GM21528 (cell line): ENCODE results near the gene WDR37.

ENCODE experiments used
- ATAC-seq: cut with Tn5 transposase; IDR thresholded peaks from one replicate; pipeline ENCODE4 v1.9.1; 2021; ENCODE audit warnings: mild to moderate bottlenecking, moderate library complexity; ENCODE audit not compliant: unreplicated experiment, low FRiP score

Gene WDR37

DNA sequence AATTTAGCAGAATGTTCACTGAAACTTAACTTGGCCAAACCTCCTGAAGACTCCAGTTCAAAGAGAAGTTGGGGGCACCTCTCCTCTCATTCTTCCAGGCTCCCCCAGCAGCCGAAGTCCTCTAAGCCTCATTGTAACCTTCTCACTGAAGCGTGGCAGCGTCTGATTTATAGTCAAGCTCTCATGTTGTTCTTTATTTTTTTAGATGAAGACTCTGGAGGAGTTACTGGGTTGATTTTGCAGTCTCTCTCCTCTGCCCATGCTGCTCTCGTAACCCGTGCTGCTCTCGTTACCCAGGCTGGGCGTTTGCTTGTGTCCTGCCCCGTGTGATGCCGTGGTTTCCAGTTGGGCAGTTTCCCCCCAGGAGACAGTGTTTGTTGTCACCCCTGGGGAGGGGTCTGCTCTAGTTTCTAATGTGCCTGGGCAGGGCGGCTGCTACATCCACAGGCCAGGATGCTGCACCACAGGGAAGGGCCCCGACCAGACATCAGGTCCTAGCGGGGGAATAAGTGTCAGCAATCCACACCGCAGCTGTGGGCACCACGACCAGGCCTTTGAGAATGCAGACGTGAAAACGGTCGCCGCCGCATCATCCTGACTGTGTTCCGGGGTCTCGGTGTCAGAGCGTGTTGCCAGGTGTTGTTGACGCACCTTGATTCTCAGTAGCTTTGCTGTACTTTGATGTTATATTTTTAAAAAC is 65.2 kb downstream of the WDR37 start:
- no peak for ATAC-seq

DNA sequence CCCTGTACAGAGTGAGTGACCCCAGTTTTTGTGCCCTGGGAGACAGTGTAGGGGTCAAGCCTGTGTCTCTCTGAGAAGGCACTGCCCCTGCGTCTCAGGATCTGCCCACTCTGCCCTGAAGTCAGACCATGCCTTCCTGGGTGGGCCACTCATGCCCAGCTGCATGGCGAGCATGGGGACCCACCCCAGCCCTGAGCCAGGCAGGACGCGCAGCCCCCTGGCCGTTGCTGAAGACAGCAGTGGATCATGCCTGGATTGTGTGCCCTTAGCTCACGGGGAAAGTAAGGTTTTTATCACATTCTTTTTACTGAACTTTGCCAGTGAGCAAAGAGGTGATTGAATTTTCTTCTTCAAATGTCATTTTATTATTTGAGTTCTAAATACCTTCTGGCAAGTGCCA is 66.2 kb downstream of the WDR37 start:
- no peak for ATAC-seq

DNA sequence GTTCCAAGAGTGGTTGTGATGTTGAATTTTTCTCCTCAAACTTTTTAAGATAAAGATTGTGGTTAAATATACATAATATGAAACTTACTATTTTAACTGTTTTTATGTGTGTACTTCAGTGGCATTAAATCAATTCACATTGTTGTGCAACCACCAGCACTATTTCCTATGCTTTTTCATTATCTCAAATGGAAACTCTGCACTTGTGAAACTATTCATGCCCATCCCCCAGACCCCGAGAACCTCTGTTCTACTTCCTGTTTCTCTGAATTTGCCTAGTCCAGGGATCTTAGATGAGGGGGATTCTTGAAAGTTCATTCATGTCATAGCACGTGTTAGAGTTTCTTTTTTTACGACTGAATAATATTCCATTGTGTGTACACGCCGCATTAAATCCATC is 67.0 kb downstream of the WDR37 start:
- ATAC-seq = no peak

DNA sequence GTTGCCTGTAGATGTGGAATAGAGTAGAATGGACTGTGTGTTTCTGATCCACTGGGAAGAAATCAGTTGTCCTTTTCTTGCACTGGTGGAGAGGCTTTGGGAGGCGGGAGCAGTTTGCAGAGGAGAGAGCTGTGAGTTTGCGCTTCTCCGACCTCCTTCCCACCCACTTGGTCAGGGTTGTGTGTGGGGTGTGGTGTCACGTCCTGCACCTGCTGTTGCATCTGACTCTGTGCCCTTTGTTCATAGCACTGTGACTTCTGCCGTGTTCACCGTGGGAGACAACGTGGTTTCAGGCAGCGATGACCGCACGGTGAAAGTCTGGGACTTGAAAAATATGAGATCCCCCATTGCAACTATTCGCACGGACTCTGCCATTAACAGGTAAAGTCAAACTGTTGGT is 67.8 kb downstream of the WDR37 start:
- ATAC-seq = no peak

DNA sequence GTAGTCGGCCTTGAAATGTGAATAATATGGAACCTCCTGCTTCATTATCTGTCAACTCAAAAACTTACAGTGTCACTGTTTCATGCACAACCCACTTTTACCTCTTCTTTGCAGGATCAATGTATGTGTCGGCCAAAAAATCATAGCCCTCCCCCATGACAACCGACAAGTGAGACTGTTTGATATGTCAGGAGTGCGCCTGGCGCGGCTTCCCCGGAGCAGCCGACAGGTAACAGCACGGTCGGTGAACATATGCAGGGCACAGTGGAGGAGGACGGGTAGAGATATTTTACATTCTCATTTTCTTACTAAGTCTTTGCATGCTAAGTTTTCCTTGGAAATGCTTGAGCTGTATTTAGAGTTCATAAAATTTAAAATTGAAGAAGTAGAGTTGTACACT is 68.6 kb downstream of the WDR37 start:
- ATAC-seq = no peak

DNA sequence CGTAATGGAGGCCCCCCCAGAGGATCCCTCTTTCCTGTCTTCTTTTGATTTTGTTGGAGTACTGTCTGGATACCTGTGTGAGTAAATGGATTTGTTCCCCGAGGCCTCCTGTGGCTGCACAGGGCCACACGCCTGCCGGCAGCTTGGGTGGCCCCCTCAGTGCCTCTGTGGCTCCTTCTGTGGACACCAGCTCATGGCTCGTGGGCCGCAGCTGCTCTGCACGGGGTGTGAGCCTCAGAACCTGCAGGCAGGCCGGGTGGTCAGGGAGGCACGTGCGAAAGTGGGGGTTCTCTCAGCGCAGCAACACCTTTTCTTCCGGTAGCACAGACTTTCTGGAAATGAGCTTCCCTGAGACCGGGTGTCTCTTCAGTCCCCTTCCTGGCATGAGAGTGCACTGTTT is 70.3 kb downstream of the WDR37 start:
- no peak for ATAC-seq

DNA sequence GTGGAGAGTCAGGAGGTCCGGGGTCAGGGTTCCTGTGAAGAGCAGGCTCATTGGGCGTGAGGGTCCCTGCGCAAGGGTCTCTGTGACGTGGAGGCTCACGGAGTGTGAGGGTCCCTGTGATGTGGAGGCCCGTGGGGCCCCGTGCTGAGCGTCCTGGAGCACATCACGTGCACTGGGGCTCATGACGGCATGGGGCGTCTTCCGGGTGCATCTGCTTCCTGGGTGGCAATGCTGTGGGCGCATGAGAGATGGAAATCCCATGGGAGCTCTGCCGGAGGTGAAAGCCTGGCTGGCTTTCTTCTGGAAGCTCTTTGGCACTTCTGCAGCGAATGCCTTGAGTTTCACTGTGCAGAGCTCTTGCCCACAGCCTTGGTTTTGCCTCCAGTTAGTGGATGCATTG is 71.4 kb downstream of the WDR37 start:
- ATAC-seq = no peak

DNA sequence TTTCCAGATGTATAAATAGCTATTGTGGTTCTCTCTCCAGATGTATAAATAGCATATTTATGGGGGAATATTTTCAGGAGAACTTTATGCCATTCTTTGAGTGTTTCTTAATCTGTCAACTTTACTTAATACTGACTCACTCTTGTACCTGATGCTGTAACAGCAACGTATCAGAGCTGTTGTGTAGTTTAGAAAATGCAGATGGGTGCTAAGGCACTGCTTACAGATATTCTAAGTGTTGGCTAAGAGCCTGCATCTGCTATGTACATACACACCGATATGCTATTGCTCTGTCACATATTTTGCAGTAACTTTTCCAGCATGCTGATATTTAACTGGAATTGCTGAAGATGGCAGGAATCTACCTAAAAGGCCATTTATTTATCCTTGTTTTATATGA is 71.9 kb downstream of the WDR37 start:
- no peak for ATAC-seq

DNA sequence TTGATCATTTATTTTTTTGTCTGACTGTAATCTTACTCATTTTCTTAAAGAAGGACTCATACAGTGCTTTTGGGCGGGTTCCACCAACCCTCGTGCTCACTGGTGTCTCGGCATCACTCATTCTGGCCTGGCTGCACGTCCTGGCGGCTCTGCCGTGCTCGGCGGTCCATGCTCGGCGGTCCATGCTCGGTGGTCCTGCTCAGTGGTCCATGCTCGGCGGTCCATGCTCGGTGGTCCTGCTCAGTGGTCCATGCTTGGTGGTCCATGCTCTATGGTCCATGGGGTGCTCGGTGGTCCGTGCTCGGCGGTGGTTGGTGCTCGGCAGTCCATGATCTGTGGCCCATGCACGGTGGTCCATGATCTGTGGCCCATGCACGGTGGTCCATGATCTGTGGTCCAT is 72.5 kb downstream of the WDR37 start:
- no peak for ATAC-seq

DNA sequence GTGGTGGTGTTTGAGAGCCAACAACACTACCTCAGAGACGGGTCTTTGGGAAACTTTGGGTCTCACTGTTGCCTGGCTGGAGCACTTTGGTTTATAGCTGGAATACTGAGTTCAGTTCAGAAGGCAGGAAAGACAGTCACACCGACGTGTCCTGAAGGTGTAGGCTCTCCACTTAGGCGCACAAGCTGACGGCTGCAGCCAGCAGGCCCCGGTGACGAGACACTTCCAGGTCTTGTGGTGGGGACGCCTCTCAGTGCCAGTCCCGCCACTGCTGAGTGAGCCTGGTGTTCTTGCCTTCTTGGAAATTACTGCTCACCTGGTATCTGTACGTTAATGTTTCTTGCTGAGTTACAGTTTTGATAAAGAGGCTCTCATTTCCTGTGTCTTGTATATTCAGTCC is 74.0 kb downstream of the WDR37 start:
- no peak for ATAC-seq

DNA sequence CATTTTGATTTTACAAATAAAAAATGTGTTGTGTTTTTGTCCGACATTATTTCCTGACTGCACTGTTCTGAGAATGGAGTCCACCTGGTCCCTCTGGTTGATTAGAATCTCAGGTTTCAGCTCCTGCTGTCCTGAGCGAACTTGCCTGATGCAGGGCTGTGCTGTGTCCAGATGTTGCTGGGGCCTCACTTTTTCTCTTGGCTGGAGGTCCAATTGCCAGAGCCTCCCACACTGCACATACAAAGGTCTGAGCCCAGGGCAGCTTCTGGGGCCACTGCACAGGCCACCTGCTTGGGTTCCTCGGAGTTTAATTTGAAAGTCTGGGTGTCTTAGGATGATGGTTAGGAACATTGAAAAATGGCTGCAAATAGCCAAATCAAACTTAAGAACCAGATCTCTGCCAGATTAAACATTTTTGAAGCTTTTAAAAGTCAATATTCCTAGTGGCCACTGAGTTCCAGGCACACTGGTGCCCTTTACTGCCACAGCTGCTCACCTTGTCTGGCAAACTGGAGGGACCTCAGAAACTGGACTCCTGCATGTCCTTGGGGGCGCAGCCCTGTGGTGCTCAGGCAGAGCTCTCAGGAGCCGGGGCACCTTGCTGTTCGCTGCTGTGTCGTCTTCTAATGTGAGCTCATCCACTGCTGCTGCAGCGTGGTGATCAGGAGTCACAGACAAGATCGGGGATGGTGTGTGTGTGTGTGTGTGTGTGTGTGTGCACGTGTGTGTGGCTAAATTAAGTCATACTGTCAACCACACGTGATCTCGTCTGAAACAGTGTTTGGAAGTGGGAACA is 75.0 kb downstream of the WDR37 start:
- ATAC-seq = no peak

DNA sequence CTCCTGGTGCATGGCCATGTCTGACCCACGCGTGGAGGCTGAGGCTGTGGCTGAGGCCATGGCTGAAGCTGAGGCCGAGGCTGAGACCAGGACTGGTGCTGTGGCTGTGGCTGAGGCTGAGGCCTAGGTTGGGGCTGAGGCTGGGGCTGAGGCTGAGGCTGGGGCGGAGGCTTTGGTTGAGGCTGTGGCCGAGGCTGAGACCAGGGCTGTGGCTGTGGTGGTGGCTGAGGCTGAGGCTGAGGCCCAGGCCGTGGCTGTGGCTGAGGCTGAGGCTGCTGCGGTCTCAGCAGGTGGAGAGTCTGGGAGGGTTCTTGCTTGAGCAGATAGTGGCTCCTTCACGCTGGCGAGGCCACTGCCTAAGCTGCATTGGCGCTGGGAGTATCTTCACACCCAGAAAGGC is 76.4 kb downstream of the WDR37 start:
- no peak for ATAC-seq

DNA sequence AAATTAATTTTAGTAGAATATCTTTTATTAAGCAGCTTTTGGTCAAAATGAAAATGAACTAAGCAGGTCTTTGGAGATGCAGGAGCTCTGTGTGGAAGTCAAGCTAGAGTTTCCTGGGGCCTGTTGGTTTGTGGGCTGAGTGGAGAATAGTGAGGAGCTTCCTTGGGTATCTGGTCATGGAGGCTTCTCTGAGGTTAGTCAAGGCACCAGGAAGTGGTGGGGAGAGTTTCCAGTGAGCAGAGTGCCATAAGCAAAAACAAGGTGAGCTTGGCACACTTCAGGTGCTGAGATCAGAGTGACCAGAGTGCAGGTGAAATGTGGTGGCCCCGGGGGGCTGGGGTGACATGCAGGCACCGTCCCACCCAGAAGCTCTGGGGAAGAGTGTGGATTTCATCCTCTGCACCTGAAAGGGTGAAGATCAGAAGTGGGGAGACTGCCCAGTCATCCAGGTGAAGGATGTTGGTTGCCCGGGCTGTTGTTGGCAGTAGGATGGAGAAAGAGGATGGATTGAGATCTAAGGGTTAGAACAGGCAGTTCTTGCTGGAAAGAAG is 77.4 kb downstream of the WDR37 start:
- ATAC-seq = no peak

DNA sequence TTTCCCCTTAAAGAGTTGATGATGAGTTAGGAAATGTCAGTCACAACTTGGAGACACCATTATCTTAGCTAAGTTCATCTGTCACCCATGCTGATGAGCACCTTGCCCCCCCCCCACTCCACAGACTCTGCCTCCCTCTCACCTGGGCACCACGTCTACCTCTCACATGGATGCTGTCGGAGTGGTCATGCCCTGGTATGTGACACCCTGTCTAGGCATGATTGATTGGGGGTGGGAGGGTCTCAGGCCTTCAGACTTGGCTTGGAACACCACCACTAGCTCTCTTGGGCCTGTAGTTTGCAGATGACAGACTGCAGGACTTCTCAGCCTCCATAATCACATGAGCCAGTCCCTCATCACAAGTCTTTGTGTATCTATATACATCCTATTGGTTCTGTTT is 78.0 kb downstream of the WDR37 start:
- ATAC-seq = no peak

DNA sequence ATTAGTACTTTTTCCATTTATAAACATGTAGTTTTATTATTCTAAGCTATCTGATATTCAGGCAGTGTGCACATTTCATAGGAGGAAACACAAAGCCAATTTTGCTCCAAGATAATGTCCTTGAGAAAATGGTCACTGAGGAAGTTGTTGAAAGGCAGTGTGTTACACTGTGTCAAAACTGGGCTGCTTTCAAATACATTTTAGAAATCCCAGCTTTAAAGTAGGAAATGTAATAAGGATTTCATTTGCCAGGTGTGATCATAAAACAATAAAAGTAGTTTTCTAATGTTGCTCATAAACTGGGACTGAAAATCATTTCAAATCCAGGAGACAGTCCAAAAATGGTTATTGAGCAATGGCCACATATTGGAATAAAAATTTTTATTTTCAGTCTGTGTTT is 80.1 kb downstream of the WDR37 start:
- ATAC-seq = no peak

DNA sequence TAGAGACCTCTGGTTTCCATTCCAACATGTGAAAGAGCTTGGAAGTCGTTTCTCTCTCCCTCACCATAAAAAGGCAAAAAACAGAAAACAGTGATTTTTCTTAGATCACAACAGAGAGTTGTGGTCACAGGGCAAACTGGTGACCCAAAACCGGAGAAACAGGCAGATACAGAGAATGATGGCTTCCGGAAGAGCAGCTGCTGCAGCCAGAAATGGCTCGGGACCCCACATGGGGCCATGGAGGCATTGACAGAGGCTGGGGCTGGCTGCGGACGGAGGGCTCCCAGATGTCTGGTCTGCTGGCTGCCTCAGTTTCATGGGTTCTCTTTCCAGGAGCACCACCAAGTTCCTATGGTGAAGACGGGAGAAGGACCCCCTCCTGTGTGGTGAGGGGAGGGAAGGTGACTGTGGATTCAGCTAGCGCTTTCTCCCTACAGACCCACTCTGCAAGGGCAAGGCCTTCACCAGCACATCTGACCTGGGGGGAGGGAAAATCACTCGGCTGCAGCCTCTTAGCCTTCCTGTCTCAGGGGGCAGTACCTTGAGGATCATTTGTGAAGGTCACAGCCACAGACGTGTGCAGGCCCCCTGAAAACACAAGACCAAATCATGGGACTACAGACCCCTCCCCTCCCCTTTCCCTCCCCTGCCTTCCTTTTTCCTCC is 81.4 kb downstream of the WDR37 start:
- ATAC-seq = no peak

DNA sequence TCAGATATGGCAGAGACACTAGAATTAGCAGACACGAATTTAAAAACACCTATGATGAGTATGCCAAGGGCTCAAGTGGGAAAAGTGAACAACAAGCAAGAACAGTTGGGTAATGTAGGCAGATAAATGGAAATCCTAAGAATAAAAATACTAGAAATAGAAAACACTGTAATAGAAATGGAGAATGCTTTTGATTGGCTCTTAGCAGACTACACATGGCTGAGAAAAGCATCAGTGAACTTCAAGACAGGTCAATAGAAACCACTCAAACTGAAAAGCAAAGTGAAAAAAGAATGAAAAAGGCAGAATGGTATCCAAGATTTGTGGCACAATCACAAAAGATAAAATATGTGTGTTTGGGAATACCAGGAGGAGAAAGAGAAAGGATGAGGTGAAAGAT is 82.3 kb downstream of the WDR37 start:
- ATAC-seq = no peak

DNA sequence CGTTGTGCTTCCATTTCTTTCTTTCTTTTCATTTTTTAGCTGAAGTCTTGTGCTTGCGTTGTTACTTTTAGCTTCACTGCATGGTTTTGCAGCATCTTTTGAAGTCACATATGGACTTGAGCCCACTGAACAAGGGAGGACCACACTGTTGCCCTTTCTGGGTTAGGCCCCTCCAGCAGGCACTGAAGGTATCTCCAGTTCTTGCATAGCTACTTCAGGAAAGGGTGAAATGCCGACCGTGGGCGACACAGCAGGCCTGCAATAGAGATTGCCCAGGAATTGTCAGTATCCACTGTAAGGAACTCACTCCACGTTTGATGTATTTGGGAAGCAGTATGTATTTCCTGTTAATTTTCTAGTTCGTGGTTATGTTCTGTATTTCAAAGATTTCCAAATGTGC is 85.1 kb downstream of the WDR37 start:
- no peak for ATAC-seq

DNA sequence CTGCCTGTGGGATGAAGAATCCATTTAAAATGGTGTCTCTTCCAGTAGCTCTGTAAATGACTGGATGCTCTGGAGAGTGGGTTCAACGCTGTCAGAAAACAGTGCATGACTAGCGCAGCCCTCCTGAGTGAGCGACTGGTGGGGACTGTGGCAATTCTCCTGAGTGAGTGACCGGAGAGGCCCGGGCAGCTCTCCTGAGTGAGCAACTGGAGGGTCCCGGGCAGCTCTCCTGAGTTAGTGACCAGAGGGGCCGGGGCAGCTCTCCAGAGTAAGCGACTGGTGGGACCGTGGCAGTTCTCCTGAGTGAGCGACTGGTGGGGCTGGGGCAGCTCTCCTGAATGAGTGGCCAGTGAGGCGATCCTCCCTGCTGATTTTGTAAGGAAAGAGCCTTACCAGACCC is 85.5 kb downstream of the WDR37 start:
- ATAC-seq = no peak

DNA sequence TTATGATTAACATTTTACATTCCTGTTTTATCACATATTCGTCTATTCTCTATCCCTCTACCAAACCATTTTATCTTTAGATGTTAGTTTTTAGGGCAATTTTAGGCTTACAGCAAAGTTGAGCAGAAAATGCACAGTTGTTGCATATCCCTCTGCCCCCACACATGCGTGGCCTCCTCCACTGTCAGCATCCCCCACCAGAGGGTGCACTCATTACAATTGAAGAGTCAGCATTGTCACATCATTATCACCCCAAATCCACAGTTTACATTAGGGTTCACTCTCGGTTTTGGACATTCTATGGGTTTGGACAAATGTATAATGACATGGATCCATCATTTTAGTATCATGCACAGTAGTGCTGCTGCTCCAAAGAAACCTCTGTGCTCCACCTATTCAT is 86.4 kb downstream of the WDR37 start:
- ATAC-seq = no peak

DNA sequence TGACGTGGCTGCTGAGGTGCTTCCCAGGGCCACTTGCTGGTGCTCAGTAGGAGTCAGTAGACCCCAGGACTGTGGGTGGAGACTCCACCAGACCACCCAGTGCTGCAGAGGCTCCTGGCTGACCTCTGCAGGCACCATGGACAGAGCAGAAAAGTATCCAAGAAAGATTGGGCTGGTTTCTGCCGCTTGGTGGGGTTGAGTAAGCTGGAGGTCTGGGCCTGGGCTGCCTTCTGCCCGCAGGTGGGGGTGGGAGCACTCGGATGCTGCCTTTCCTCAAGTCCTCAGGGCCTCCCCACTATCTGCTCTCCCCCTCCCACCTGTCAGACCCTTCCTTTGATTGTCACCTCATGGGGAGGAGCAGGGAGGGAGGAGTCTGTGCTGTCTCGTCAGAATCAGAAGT is 91.6 kb downstream of the WDR37 start:
- ATAC-seq = no peak
